HepG2 (cell line): ENCODE measurements around the gene CHM. TPM values are rescaled to one million over a fixed set of nuclear protein-coding genes. Genes with fewer than 3 reads are reported as not detected.

Source experiments
- ELF1 ChIP-seq: sonication (generic); formaldehyde crosslinking; IDR thresholded peaks from 2 replicates; pipeline ENCODE4 v1.4.0; 2020; ENCODE audit warnings: missing genetic modification reagents
- ELK4 ChIP-seq: sonication (generic); formaldehyde crosslinking; IDR thresholded peaks from 2 replicates; pipeline ENCODE4 v1.9.0; 2021; ENCODE audit warnings: missing genetic modification reagents, borderline replicate concordance
- FOXP4 ChIP-seq: sonication (generic); formaldehyde crosslinking; IDR thresholded peaks from 2 replicates; pipeline ENCODE4 v1.4.0; 2020; ENCODE audit warnings: missing genetic modification reagents
- GATA4 ChIP-seq: sonication (generic); IDR thresholded peaks from 2 replicates; pipeline ENCODE4 v1.6.1; 2016; ENCODE audit warnings: antibody characterized with exemption, low read depth, borderline replicate concordance
- HCFC1 ChIP-seq: fragments of 150-350 bp; IDR thresholded peaks from 2 replicates; pipeline ENCODE4 v1.6.1; 2014; ENCODE audit warnings: low read depth, low read length
- HDAC2 ChIP-seq: sonication (generic); formaldehyde crosslinking; IDR thresholded peaks from 2 replicates; pipeline ENCODE4 v1.4.0; 2020; ENCODE audit warnings: missing genetic modification reagents
- MED1 ChIP-seq: sonication (generic); formaldehyde crosslinking; IDR thresholded peaks from 2 replicates; pipeline ENCODE4 v1.4.0; 2020; ENCODE audit warnings: missing genetic modification reagents
- MEF2D ChIP-seq: sonication (generic); formaldehyde crosslinking; IDR thresholded peaks from 2 replicates; pipeline ENCODE4 v1.5.1; 2020; ENCODE audit warnings: mild to moderate bottlenecking, missing genetic modification reagents
- MIER3 ChIP-seq: IDR thresholded peaks from 2 replicates; pipeline ENCODE4 v1.6.1; 2016; ENCODE audit warnings: missing compliant biosample characterization, borderline replicate concordance
- POGK ChIP-seq: sonication (generic); formaldehyde crosslinking; conservative IDR thresholded peaks from 2 replicates; pipeline ENCODE4 v1.8.0; 2022; ENCODE audit warnings: mild to moderate bottlenecking, moderate library complexity, missing genetic modification reagents
- YY1 ChIP-seq: IDR thresholded peaks from 2 replicates; pipeline ENCODE4 v1.6.1; 2011; ENCODE audit warnings: low read length, low read depth, moderate library complexity, mild to moderate bottlenecking; ENCODE audit not compliant: insufficient read depth, insufficient replicate concordance
- ZHX2 ChIP-seq, 2 experiments: sonication (generic) in 1 of 2; formaldehyde crosslinking in 1 of 2; IDR thresholded peaks; 2 replicates each; pipeline versions ENCODE4 v1.6.1 to v1.9.0; 2014 to 2022; ENCODE audit warnings: antibody characterized with exemption in 1 of 2, borderline replicate concordance in 1 of 2, inconsistent platforms in 1 of 2, low read depth in 1 of 2, missing genetic modification reagents in 1 of 2
- ZMYM2 ChIP-seq: sonication (generic); formaldehyde crosslinking; IDR thresholded peaks from 2 replicates; pipeline ENCODE4 v1.8.0; 2022; ENCODE audit warnings: mild to moderate bottlenecking, missing genetic modification reagents
- ZNF367 ChIP-seq: sonication (generic); formaldehyde crosslinking; IDR thresholded peaks from 2 replicates; pipeline ENCODE4 v1.4.0; 2020; ENCODE audit warnings: missing genetic modification reagents, borderline replicate concordance
- ZNF672 ChIP-seq: sonication (generic); formaldehyde crosslinking; IDR thresholded peaks from 2 replicates; pipeline ENCODE4 v1.8.1; 2022; ENCODE audit warnings: missing genetic modification reagents
- ZSCAN31 ChIP-seq: sonication (generic); formaldehyde crosslinking; IDR thresholded peaks from 2 replicates; pipeline ENCODE4 v1.5.0; 2020; ENCODE audit warnings: low read depth, mild to moderate bottlenecking, missing genetic modification reagents
- polyA plus RNA-seq, 8 experiments: library from polyadenylated mRNA; depleted of rRNA in 3 of 8; stranded (reverse) in 7 of 8; unstranded in 1 of 8; fragments of >200 nt; fragmentation: Illumina TruSeq in 4 of 8; extraction: Trizol in 4 of 8; gene quantifications; 2 replicates each; pipeline versions ENCODE4 v1.2.1 to v1.2.3, GENCODE V29; 2011 to 2016; ENCODE audit warnings: low read depth in 4 of 8, missing spikeins in 1 of 8, mixed read lengths in 1 of 8; ENCODE audit not compliant: insufficient read depth in 1 of 8
- total RNA-seq, 5 experiments: library from RNA; depleted of rRNA; stranded (reverse); fragments of >200 nt; fragmentation: Illumina TruSeq; extraction: Trizol; gene quantifications; 2 replicates each; pipeline ENCODE4 v1.2.3, GENCODE V29; 2016; ENCODE audit warnings: low read depth in 1 of 5

Gene CHM
- total and polyA plus RNA-seq, 2 of the 13 experiments (the other 11 are each of a cell fraction or from before 2014, with no cell fraction given): 15.1 to 15.5 TPM

- TF ChIP-seq FOXP4 (CRISPR knock-in tag): 0 out of 2 replicates have a peak, but pooled peaks have one; percentile 14
- TF ChIP-seq ZSCAN31 (CRISPR knock-in tag): no peak
- peak; percentile 63; the same call in 1 of the 2 replicates for TF ChIP-seq MIER3
- peak; percentile 61 for TF ChIP-seq ZHX2 (IDR thresholded peaks at IDR 0.05; ENCODE audit: low read depth)
- no peak for TF ChIP-seq ZHX2 (CRISPR knock-in tag; IDR thresholded peaks at IDR 0.05; ENCODE audit: borderline replicate concordance)
- TF ChIP-seq POGK (CRISPR knock-in tag): 0 out of 2 replicates have a peak, but pooled peaks have one; percentile 31
- no peak for TF ChIP-seq ZMYM2 (CRISPR knock-in tag)
- no peak for TF ChIP-seq MEF2D (CRISPR knock-in tag)
- TF ChIP-seq GATA4: no peak
- peak; percentile 39; the same call in 1 of the 2 replicates for TF ChIP-seq HDAC2 (CRISPR knock-in tag)
- no peak for TF ChIP-seq ZNF672
- TF ChIP-seq ZNF367 (CRISPR knock-in tag): no peak
- TF ChIP-seq ELK4 (CRISPR knock-in tag): no peak
- TF ChIP-seq YY1: peak; percentile 87
- TF ChIP-seq HCFC1: peak; percentile 76
- 0 out of 2 replicates have a peak, but pooled peaks have one; percentile 32 for TF ChIP-seq MED1
- TF ChIP-seq ELF1 (CRISPR knock-in tag): peak; percentile 88
Observed at GRCh38 chrX:86047174-86047935, at the start of gene CHM (continued).
